Naive B cell (primary cell): ENCODE measurements around the gene KLHDC8B. TPM values are rescaled to one million over a fixed set of nuclear protein-coding genes. Genes with fewer than 3 reads are reported as not detected.

Experiments used
- ATAC-seq, 2 donors: fragments of 150-1000 bp; cut with Tn5 transposase; 2 replicates each; pipeline ENCODE4 v1.10.0; 2021; ENCODE audit warnings: low read depth in 2 of 2, mild to moderate bottlenecking in 2 of 2, moderate library complexity in 2 of 2
- DNase-seq: peaks from one replicate; pipeline ENCODE4 v3.0.0; 2022
- H3K27ac Mint-ChIP-seq, 6 donors: one replicate each; pipeline ENCODE4 v1.8.0; 2020 to 2022; ENCODE audit warnings: mild to moderate bottlenecking in 6 of 6, mixed read lengths in 6 of 6, moderate library complexity in 5 of 6, inconsistent platforms in 2 of 6
- H3K27me3 Mint-ChIP-seq, 3 donors: one replicate each; pipeline ENCODE4 v1.8.0; 2021 to 2022; ENCODE audit warnings: mixed read lengths in 3 of 3, mild to moderate bottlenecking in 1 of 3
- H3K36me3 Mint-ChIP-seq, 2 donors: one replicate each; pipeline ENCODE4 v1.8.0; 2020 to 2022; ENCODE audit warnings: mixed read lengths in 2 of 2, inconsistent platforms in 1 of 2, mild to moderate bottlenecking in 1 of 2
- H3K4me1 Mint-ChIP-seq, 3 donors: one replicate each; pipeline ENCODE4 v1.8.0; 2020 to 2022; ENCODE audit warnings: mixed read lengths in 3 of 3, inconsistent platforms in 1 of 3, mild to moderate bottlenecking in 1 of 3, moderate library complexity in 1 of 3
- H3K4me3 Mint-ChIP-seq, 8 donors: one replicate each; pipeline ENCODE4 v1.8.0; 2020 to 2022; ENCODE audit warnings: mild to moderate bottlenecking in 8 of 8, mixed read lengths in 8 of 8, moderate library complexity in 8 of 8, inconsistent platforms in 2 of 8
- H3K9me3 Mint-ChIP-seq, 7 donors: one replicate each; pipeline ENCODE4 v1.8.0; 2020 to 2022; ENCODE audit warnings: mixed read lengths in 7 of 7, mild to moderate bottlenecking in 5 of 7, inconsistent platforms in 2 of 7, moderate library complexity in 1 of 7
- polyA plus RNA-seq, 6 donors: library from polyadenylated mRNA; unstranded; fragments of 300-500 nt; fragmentation: Illumina TruSeq; gene quantifications; one replicate each; pipeline ENCODE4 v1.2.3, GENCODE V29; 2021; ENCODE audit warnings: low read depth in 6 of 6

Gene KLHDC8B
- under 1 TPM in 3 of 6 donors, not detected in 3; 0.48 to 0.56 (median 0.49) TPM for polyA plus RNA-seq

GRCh38 chr3:49171119-49171774, at the start of gene KLHDC8B:
Gene KLHDC8B (plus strand): TSS chr3:49171598. CDS start chr3:49172770, 1,172 bp downstream.
- peak; percentile 78 to 79 for ATAC-seq

GRCh38 chr3:49122022-49122421, 49.4 kb upstream of the KLHDC8B start:
- peaks cover 11 to 20% (median 16%) of the 10 kb centered on the region in 3 donors for H3K4me1 Mint-ChIP-seq
- H3K36me3 Mint-ChIP-seq: no peaks in the 10 kb centered on the region
- no peaks in the 10 kb centered on the region for H3K27me3 Mint-ChIP-seq
- no peaks in the 10 kb centered on the region for H3K9me3 Mint-ChIP-seq
- H3K4me3 Mint-ChIP-seq: peak overlapping the region in 7 of 8 donors; percentile 57 to 93 (median 86)
- DNase-seq (no peak), ATAC-seq (no peak)
- H3K27ac Mint-ChIP-seq: peak overlapping the region; percentile 44 to 92 (median 82)

More at GRCh38 chr3:49171119-49171774, at the start of gene KLHDC8B:
- Mint-ChIP-seq H3K9me3 (peaks cover 0 to 2% (median 0%) of the 10 kb centered on the region in 7 donors), H3K36me3 (no peaks in the 10 kb centered on the region), H3K4me3 (peak within 1 kb of the TSS; percentile 67 to 88 (median 86)), H3K4me1 (peaks cover 13 to 22% (median 17%) of the 10 kb centered on the region in 3 donors), H3K27ac (peak within 1 kb of the TSS in 3 of 6 donors; percentile 70 to 83 (median 79)), H3K27me3 (peaks cover 4 to 11% (median 8%) of the 10 kb centered on the region in 3 donors)
- DNase-seq: peak; percentile 71

GRCh38 chr3:49122451-49122850, 48.9 kb upstream of the KLHDC8B start:
- no peaks in the 10 kb centered on the region for H3K36me3 Mint-ChIP-seq
- peak overlapping the region in 4 of 6 donors; percentile 21 to 86 (median 40) for H3K27ac Mint-ChIP-seq
- peaks cover 11 to 20% (median 16%) of the 10 kb centered on the region in 3 donors for H3K4me1 Mint-ChIP-seq
- no peak for DNase-seq
- H3K27me3 Mint-ChIP-seq: no peaks in the 10 kb centered on the region
- H3K4me3 Mint-ChIP-seq: peak overlapping the region in 4 of 8 donors; percentile 57 to 93 (median 84)
- H3K9me3 Mint-ChIP-seq: no peaks in the 10 kb centered on the region
- no peak for ATAC-seq

- Mint-ChIP-seq H3K9me3 (no peaks in the 10 kb centered on the region), H3K36me3 (no peaks in the 10 kb centered on the region), H3K27ac (peak overlapping the region in 1 of 6 donors; percentile 53), H3K27me3 (no peaks in the 10 kb centered on the region), H3K4me1 (peaks cover 11 to 20% (median 16%) of the 10 kb centered on the region in 3 donors), H3K4me3 (peak overlapping the region in 2 of 8 donors; percentile 33 to 89)
- DNase-seq: no peak
- ATAC-seq: no peak
These were observed 48.4 kb upstream of the KLHDC8B start for GRCh38 chr3:49122886-49123545.

GRCh38 chr3:49123687-49124086, 47.7 kb upstream of the KLHDC8B start:
- Mint-ChIP-seq H3K27me3 (no peaks in the 10 kb centered on the region), H3K9me3 (no peaks in the 10 kb centered on the region), H3K27ac (no peak overlapping the region), H3K36me3 (no peaks in the 10 kb centered on the region), H3K4me3 (peak overlapping the region in 1 of 8 donors; percentile 89), H3K4me1 (peaks cover 11 to 19% (median 16%) of the 10 kb centered on the region in 3 donors)
- no peak for DNase-seq
- no peak for ATAC-seq

- Mint-ChIP-seq H3K36me3 (no peaks in the 10 kb centered on the region), H3K9me3 (no peaks in the 10 kb centered on the region), H3K27me3 (peaks cover 0 to 2% (median 0%) of the 10 kb centered on the region in 3 donors), H3K4me3 (peak overlapping the region in 1 of 8 donors; percentile 18), H3K4me1 (peaks cover 7 to 14% (median 12%) of the 10 kb centered on the region in 3 donors), H3K27ac (no peak overlapping the region)
- no peak for DNase-seq
- ATAC-seq: no peak
These were observed 47.2 kb upstream of the KLHDC8B start for GRCh38 chr3:49124203-49124602.

GRCh38 chr3:49124991-49125670, 46.3 kb upstream of the KLHDC8B start:
- no peak overlapping the region for H3K4me3 Mint-ChIP-seq
- H3K9me3 Mint-ChIP-seq: no peaks in the 10 kb centered on the region
- peak overlapping the region in 1 of 6 donors; percentile 8 for H3K27ac Mint-ChIP-seq
- ATAC-seq (no peak), DNase-seq (no peak)
- peaks cover under 1 to 6% (median 3%) of the 10 kb centered on the region in 3 donors for H3K4me1 Mint-ChIP-seq
- H3K27me3 Mint-ChIP-seq: peaks cover 0 to 6% (median 0%) of the 10 kb centered on the region in 3 donors
- no peaks in the 10 kb centered on the region for H3K36me3 Mint-ChIP-seq

GRCh38 chr3:49131040-49131439, 40.4 kb upstream of the KLHDC8B start:
- Mint-ChIP-seq H3K27ac (peak overlapping the region in 1 of 6 donors; percentile 59), H3K27me3 (peaks cover 23 to 55% (median 43%) of the 10 kb centered on the region in 3 donors), H3K4me1 (peaks cover 8 to 10% (median 9%) of the 10 kb centered on the region in 3 donors), H3K9me3 (no peaks in the 10 kb centered on the region), H3K36me3 (no peaks in the 10 kb centered on the region), H3K4me3 (no peak overlapping the region)
- ATAC-seq (no peak), DNase-seq (no peak)

- ATAC-seq (no peak), DNase-seq (no peak)
- Mint-ChIP-seq H3K27ac (no peak overlapping the region), H3K9me3 (no peaks in the 10 kb centered on the region), H3K4me3 (peak overlapping the region in 1 of 8 donors; percentile 48), H3K4me1 (peaks cover 8 to 10% (median 9%) of the 10 kb centered on the region in 3 donors), H3K27me3 (peaks cover 23 to 55% (median 43%) of the 10 kb centered on the region in 3 donors), H3K36me3 (no peaks in the 10 kb centered on the region)
These were observed 39.8 kb upstream of the KLHDC8B start for GRCh38 chr3:49131576-49131975.

- Mint-ChIP-seq H3K4me1 (peaks cover 8 to 10% (median 9%) of the 10 kb centered on the region in 3 donors), H3K9me3 (no peaks in the 10 kb centered on the region), H3K36me3 (no peaks in the 10 kb centered on the region), H3K27me3 (peaks cover 23 to 55% (median 43%) of the 10 kb centered on the region in 3 donors), H3K27ac (no peak overlapping the region), H3K4me3 (no peak overlapping the region)
- no peak for ATAC-seq
- no peak for DNase-seq
These were observed 39.3 kb upstream of the KLHDC8B start for GRCh38 chr3:49132073-49132436.

GRCh38 chr3:49132437-49133225, 38.8 kb upstream of the KLHDC8B start, which contains the start of gene LAMB2:
Gene LAMB2 (minus strand): TSS chr3:49133050. CDS start chr3:49132867, 183 bp downstream.
- Mint-ChIP-seq H3K9me3 (no peaks in the 10 kb centered on the region), H3K4me1 (peaks cover 8 to 10% (median 9%) of the 10 kb centered on the region in 3 donors), H3K36me3 (no peaks in the 10 kb centered on the region)

GRCh38 chr3:49133226-49133951, 38.0 kb upstream of the KLHDC8B start:
- H3K9me3 Mint-ChIP-seq: no peaks in the 10 kb centered on the region
- peak overlapping the region in 1 of 6 donors; percentile 30 for H3K27ac Mint-ChIP-seq
- DNase-seq (no peak), ATAC-seq (no peak)
- peaks cover 8 to 10% (median 9%) of the 10 kb centered on the region in 3 donors for H3K4me1 Mint-ChIP-seq
- H3K4me3 Mint-ChIP-seq: peak overlapping the region in 4 of 8 donors; percentile 32 to 73 (median 51)
- H3K27me3 Mint-ChIP-seq: peaks cover 23 to 65% (median 56%) of the 10 kb centered on the region in 3 donors
- no peaks in the 10 kb centered on the region for H3K36me3 Mint-ChIP-seq

More at GRCh38 chr3:49132437-49133225, 38.8 kb upstream of the KLHDC8B start, which contains the start of gene LAMB2:
- peak; percentile 34 to 55 for ATAC-seq
- DNase-seq: no peak
- Mint-ChIP-seq H3K27ac (peak within 1 kb of the TSS in 1 of 6 donors; percentile 30), H3K27me3 (peaks cover 23 to 58% (median 48%) of the 10 kb centered on the region in 3 donors), H3K4me3 (peak within 1 kb of the TSS in 4 of 8 donors; percentile 32 to 73 (median 51))
